ENCODE data around the gene OR10AD1.

The OR10AD1 gene

DNA sequence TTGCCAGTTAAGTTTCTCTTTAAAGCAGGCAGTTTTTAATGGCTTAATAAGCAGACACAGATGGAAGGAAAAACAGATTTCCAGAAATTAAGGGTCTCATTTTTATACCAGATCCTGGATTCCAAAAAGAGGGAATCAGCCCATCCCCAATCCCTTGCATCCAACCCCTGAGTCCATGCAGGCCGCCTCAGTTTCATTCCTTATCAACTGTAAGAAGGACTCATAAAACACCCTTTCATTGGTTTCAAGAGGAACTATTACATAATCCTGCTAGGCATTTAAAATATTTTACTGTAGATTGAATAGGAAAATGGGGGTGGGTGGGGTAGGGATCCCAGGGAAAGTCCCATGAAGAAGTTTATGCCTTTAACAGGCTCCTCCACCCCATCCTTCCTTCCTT, 10.2 kb downstream of the OR10AD1 start:
- in situ Hi-C loops (cut with MboI; ENCODE audit: low sequenced_read_pairs) = no loop called here

DNA sequence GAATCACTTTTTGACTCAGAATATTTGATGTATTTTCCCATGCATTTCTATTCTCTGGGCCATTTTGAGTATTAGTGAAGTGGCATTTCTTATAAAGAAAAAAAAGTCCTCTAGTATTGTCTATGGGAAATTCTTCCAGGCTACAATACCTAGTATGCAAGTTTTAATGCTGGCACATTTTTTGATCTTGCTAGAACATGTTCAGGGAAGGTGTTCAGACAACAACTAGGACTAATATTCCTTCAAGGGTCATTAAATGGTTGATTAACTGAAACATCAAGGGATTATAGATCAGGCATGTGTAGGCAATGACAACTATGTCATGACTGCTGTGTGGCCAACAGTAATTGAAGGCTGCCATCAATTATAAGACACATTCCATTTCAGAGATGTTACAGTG, 12.0 kb downstream of the OR10AD1 start:
- in situ Hi-C loops (cut with MboI; ENCODE audit: low sequenced_read_pairs) = no loop called here

DNA sequence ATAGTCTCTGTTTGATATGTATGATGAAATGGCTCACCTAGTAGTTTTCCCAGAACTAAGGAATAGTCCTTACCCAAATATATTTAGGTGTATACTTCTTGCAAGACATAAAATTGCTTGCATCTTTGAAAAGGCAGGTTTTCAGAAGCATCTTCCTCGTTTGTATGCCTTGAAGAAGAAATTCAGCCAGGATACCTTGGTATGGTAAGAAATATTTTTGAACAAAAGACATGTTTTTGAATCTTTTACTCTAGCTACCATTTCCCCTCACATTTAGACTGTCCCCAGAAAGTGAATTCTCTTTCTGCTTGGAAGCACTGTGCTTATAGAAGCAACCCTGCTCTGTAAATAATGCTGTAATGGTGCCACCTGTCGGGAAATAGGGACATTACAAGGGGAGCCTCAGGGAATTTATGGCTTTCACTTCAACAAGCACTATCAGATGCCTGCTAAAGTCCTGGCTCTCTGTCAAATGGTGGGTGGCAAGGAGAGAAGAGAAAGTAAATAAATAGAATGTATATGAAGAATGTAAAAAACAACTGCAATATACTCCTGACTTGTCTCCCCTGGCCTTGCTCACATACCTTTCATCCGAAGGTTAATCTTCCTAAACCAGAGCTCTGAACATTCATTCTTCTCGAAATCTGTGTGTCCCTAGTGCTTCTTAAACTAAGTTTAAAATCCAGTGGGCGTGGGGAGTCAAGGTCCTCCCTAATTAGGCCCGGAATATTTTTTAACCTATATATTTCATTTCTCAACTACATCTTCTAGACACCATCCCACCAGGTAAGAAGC, 13.6 kb downstream of the OR10AD1 start:
- in situ Hi-C loops (cut with MboI; ENCODE audit: low sequenced_read_pairs) = no loop called here

DNA sequence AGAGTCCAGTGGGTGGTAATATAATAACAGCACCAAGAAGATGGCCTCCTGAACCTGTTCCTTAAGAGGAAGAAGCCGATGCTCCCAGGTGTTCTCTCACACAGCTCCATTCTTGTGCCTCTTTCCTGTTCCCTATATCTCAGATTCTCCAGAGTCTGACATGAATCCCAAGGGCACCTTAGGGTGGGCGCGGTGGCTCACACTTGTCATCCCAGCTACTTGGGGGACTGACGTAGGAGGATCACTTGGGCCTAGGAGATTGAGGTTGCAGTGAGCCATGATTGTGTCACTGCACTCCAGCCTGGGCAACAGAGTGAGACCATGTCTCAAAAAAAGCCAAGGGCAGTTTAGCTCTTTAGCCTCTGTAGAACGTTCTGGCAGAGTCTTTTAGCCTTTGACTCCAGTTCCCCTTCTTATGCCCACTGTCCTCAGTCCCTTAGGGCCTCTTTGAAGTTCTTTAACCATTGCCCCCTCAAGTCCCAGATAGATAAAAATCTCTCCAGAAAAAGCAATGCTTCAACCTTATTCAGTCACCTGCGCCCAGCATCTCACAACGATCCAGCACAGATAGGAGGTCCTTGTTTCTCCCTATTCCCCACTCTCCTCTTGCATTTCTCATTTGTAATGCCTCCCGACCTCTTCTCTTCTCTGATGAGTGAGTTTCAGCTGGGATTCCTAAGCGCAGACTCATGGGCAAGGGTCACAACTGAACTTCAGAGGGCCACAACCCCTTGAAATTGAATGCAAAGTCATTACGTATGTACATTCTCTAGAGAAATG, 15.0 kb downstream of the OR10AD1 start:
- in situ Hi-C loops (cut with MboI; ENCODE audit: low sequenced_read_pairs) = no loop called here

DNA sequence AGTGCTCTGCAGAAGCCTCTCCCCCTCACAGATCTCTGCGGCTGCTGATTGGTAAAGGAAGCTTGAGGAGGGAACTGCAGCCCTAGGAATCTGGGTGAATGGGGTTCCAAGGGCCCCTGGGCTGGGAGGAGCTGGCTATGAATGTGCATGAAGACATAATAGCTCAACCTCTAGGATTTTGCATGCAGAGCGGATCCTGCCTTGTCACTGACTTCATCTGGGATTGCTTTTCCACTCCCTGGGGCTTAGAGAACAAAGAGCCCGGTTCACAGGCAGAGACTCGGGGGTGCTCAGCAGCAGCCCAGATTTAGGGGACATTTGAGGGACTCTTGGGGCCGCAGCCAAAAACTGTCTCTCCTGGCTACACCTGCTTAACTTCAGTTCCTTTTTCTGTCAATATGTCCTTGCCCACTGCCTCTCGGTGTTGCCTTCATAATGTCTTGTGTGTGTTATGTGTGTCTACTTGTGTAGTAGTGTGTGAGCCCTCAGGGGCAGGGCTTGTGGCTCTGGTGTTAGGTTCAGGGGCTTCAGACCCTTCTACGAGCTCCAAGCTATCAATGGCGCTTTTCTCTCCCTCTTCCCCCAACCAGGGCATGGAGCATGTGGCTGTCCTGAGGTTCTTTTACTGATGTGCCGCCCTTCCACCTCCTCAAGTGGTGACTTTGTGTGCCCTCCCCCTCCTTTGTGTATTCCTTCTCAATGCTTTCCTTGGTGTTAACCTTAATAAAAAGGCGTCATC, 17.7 kb downstream of the OR10AD1 start:
- in situ Hi-C loops (cut with MboI; ENCODE audit: low sequenced_read_pairs) = no loop called here

DNA sequence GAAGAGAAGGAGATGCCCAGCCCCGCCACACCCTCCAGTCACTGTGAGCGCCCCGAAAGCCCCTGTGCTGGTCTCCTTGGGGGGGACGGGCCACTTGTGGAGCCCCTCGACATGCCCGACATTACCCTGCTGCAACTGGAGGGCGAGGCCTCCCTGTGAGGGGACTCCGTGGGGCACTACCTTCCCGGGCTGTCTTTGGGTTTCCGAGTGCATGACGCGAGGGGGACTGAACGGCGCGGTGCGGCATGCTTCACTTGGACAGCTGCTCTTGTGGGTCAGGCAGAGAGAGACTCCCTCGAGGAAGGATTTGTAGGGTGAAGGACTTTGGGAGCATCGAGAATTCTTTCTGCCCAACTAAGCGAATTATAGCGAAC, 18.6 kb downstream of the OR10AD1 start:
- in situ Hi-C loops (cut with MboI; ENCODE audit: low sequenced_read_pairs) = no loop called here

DNA sequence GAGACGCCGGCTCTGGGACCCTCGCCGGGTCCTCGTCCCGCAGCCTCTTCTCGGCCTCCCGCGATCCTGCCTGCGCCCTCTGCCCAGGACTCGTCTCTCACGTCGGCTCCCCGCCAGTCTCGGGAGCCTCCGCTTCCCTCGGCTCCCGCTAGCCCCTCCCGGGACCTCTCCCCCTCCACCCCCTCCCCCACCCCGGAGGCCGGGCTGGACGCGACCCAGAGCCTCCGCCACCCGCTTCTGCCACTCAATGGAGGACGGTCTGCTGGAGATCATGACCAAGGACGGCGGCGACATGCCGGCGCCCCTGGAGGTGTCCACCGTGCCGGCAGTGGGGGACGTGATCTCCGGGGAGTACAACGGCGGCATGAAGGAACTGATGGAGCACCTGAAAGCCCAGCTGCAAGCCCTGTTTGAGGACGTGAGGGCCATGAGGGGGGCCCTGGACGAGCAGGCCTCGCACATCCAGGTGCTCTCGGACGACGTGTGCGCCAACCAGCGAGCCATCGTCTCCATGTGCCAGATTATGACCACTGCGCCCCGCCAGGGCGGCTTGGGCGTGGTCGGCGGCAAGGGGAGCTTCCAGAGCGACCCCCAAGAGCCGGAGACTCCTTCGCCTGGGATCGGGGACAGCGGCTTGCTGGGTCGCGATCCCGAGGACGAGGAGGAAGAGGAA, 19.1 kb downstream of the OR10AD1 start:
- in situ Hi-C loops (cut with MboI; ENCODE audit: low sequenced_read_pairs) = no loop called here

DNA sequence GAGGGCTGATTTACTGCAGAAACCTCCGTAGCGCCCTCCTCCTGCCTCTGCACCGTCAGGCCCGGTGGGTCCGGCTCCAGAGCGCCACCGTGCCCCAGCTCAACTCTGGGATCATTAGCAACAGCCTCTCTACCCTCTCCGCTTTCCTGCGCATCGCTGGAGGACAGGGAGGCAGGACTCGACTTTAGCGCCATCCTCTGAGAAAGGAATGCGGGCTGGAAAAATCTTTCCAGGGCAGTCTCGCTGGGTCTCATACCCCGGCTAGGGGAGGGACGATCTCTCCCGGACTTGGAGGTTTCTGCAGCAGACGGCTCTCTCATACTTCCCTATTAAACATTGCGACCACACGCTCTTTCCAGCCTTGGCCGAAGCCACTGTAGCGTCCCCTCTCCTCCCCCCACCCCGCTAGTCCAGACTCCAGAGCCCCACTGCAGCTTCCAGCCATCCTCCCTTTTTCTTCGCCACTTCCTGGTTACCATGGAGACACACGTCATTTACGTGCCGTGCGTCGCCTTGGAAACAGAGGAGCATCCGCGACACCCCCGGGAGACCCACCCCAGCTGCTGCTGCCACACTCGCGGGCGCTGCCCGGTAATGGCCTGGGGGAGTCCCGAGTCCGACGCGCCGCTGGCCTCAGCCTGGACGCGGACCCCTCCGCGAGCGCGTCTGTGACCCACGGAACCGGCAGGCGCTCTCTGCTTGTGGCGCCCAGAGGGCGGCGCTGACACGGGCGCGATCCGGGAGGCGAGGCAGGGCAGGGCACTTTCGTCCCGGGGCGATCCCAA, 19.8 kb downstream of the OR10AD1 start, which contains the start of gene CCDC184:
CCDC184 (plus strand) TSS at position 554 of the 785 bp plus-strand sequence. CDS start 479 bp downstream, outside the sequence.
- in situ Hi-C loops (cut with MboI; ENCODE audit: low sequenced_read_pairs) = no loop called here

DNA sequence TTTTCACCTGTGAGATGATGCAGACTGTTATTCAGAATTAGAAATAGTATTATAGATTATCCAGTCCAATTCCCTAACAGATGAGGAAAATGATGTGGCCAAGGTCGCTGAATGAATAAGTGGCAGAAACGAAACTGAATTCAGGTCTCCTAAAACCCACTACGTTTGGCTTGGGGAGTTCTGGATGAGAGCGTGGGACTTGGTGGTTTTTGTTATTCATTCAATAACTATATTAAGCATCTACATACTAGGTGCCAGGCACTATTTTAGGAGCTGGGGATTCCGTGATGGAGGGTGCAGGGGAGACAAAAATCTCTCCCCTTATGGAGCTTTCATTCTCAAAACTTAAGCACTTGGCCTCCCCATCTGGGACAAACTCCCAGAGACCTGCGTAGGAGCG, 20.5 kb downstream of the OR10AD1 start:
- in situ Hi-C loops (cut with MboI; ENCODE audit: low sequenced_read_pairs) = no loop called here

DNA sequence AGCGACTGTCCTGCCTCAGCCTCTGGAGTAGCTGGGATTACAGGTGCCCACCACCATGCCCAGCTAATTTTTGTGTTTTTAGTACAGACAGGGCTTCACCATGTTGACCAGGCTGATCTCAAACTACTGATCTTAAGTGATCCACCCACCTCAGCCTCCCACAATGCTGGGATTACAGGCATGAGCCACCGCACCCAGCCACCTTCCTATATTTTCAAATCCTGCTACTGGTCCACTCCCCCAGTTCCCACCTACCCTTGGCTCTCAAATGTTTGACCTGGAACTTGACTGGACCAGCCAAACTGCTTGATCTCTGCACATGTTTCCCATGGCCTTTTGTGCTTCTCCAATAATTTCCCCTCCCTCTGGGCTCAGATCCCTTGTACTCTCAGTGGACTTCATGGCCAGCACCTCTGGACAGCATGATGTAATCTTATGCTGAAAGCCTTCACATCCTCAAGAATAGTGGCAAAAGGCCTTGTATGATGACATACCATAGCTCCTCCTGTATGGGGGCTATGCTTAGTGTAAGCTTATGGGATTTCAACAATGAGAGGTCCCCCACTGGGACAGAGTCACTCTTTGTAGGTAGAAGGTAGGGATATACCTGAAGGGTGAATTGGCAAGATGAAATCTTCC, 22.1 kb downstream of the OR10AD1 start:
- in situ Hi-C loops (cut with MboI; ENCODE audit: low sequenced_read_pairs) = no loop called here

DNA sequence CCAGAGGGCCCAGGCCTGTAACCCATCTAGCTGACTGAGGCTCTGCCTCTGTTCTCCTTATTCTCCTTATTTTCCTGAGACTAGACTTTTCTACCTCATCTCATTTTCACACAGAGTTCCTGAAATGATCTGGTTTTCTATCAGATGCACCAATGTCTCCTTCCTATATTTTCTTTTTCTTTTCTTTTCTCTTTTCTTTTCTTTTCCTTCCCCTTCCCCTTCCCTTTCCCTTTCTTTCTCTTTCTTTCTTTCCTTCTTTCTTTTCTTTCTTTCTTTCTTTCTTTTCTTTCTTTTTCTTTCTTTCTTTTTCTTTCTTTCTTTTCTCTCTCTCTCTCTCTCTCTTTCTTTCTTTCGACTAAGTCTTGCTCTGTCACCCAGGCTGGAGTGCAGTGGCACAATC, 22.7 kb downstream of the OR10AD1 start:
- in situ Hi-C loops (cut with MboI; ENCODE audit: low sequenced_read_pairs) = no loop called here

DNA sequence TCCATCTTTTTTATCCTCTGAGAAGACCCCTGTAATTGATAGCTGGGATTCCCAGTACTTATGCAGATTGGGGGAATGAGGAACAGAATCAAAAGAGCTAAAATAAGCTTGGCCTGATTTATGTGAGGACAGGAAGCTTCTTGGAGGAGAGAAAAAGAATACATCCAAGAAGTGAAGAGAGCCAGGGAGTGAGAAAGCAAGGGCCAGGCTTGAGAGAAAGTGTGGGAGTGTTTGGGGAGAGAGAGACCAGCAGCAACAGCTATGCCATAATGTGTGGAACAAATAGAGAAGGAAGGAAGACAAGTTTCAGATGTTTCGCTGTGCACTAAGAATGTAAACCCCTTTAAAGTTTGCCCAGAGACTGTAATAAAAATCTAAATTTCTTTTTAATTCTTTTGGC, 23.6 kb downstream of the OR10AD1 start:
- in situ Hi-C loops (cut with MboI; ENCODE audit: low sequenced_read_pairs) = no loop called here

DNA sequence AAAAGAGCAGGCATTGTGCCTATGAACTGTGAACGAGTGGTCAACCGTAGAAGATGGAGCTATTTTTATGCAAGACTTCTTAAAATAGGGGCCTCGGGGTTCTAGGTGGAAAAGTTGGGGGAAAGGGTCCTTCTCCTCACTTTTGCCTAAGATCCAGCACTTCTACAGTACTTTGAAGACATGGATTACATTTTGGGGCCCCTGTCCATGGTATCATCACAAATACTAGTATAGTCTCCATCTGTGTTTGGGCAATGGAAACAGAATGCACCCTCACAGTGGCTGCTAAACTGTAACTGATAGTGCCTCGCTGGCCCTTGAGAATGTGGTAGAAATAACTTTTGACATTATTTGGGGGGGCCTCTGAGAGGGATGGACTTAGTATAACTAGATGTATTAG, 25.1 kb downstream of the OR10AD1 start:
- in situ Hi-C loops (cut with MboI; ENCODE audit: low sequenced_read_pairs) = no loop called here

DNA sequence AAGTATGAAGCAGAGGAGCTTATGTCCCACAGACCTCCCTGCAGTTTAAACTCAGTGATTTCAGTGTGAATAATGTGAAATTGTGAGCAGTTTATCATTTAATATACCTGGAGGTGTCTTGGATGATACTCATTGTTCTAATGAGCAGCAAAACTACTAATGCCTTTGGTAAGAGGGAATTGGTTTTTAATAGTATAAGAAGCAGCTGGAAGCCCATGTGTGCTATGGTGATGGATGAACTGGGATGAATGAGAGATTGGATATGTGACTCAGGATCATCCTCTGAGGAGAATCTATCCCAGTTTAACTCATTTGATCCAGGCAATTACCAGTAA, 26.7 kb downstream of the OR10AD1 start:
- in situ Hi-C loops (cut with MboI; ENCODE audit: low sequenced_read_pairs) = no loop called here

DNA sequence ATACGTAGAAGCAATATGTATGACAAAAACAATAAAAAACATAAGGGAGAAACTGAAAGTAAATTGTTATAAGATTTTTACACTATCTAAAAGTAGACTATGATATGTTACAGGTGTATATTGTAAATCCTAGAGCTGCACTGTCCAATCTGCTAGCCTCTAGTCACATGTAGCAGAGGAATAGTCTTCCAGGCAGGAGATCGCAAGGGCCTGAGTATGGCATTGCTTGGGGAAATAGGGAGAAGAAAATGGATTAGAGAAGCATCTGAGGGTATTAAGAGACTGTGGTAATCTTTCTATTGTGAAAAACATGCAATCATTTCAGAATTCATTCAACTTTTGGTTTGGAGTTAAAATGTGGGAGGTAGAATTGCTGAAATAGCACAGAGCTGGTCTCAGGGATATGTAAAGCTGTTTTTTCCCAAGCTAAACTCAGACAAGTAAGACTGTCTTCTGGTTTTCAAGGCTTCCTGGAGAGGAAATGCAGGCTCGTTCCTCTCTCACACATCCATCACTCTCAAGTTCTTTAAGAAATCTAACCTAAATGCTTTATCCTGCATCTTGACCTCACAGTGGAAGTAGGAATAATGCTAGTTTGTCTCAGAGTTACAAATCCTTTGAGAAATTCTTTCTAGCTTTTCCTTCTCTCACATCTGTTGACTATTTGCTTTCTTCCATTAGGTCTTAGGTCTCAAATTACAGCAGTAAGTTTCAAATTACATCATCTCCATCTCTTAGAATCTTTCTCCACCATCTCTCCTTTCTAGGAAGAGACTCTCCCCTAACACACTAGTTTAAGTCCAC, 27.3 kb downstream of the OR10AD1 start:
- in situ Hi-C loops (cut with MboI; ENCODE audit: low sequenced_read_pairs) = no loop called here

DNA sequence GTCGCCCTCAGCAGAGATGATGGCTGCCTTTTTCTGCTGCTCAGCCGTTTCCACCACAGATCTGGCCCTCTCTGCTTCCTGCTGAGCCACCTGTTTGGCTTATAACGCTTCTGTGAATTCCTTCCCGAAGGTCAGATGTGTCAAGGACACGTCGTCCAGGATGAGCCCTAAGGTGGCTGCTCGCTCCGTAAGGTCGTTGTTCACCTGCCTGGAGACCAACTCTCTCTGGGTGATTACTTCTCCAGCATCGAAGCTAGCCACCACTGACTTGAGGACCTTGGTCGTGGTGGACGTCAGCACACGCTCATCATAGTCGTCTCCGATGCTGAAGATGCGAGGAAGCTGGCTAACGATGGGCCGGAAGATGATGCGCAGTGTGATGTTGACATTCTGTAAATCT, 34.1 kb downstream of the OR10AD1 start:
- in situ Hi-C loops (cut with MboI; ENCODE audit: low sequenced_read_pairs) = loop anchor here (25.0 kb wide), 1 partner anchor 432 kb away; the partner anchor contains the start of gene ENDOU

DNA sequence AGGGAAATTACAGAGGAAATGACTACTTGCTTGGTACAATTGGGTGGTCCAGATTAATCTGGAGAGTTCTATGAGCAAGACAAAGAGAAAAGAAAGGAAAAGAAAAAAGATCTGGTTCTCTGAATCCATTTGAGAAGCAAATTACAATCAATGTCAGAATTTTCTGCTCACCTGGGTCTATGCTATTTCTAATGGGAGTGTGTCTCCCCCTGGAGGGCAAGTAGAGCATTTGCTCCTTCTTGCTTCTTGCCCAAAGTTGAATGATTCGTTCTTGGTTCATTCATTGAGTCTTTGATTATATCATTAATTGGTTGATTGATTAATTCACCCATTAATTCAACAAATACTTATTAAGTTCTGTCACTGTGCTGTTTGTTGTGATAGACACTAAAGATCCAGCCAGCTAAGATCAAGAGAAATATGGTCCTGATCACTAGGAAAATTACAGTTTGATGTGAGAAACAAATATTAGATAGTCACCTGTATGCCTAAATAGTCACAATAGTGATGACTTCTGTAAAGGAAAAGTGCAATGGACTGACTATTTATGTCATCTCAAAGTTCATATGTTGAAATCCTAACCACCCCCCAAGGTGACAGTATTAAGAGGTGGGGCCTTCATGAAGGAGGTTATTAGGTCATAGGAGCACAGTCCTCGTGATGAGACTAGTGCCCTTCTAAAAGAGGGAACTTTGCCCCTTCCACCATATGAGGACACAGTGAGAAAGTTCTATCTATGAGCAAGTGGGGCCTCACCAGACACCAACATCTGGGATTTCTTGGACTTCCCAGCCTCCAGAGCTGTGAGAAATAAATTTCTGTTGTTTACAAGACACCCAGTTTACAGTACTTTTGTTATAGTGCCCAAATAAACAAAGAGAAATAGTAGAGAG, 37.8 kb downstream of the OR10AD1 start:
- in situ Hi-C loops (cut with MboI; ENCODE audit: low sequenced_read_pairs) = loop anchor here (25.0 kb wide), 1 partner anchor 428 kb away; the partner anchor contains the start of gene ENDOU

DNA sequence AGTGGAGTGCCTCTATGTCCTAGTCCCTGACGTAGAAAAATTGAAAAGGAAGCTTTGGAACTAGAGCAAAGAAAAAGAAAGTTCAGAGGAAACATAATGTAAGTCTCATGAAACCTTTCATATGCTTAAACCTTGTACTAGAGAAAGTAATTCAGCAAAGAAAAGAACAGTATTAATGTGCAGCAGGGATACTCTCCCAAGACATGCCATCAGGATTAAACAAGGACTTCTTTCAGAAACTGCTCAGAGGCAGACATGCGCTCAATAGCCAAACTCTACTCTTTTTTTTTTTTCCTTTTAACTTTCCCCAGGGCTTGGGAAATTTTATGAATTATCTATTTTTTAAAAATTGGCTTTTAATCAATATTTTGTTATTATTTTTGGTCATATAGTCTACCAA, 38.6 kb downstream of the OR10AD1 start:
- in situ Hi-C loops (cut with MboI; ENCODE audit: low sequenced_read_pairs) = loop anchor here (25.0 kb wide), 1 partner anchor 427 kb away; the partner anchor contains the start of gene ENDOU

Data from HL-60/S4 treated with retinoic acid at 250 ng/mL for 4 days and 3 days (cell line).